ENCODE results near the gene SORCS2. TPM values are rescaled to one million over a fixed set of nuclear protein-coding genes. Genes with fewer than 3 reads are reported as not detected.

SORCS2 gene
- total RNA-seq, 4 donors from 2014 or later, result 0.48 to 1.8 (median 0.68) TPM; not detected in 1

- TF ChIP-seq CTCF (IDR thresholded peaks at IDR 0.05) (no peak), POLR2A (IDR thresholded peaks at IDR 0.05) (no peak), EP300 (IDR thresholded peaks at IDR 0.05; ENCODE audit: low read depth) (no peak), POLR2AphosphoS5 (IDR thresholded peaks at IDR 0.05) (no peak)
- Histone ChIP-seq H3K4me1 (no peaks in the 10 kb centered on the region), H3K9me3 (no peaks in the 10 kb centered on the region), H3K27me3 (no peaks in the 10 kb centered on the region), H3K27ac (no peak overlapping the region), H3K4me3 (no peak overlapping the region), H3K36me3 (no peaks in the 10 kb centered on the region)
- DNase-seq, result no peak
- in situ Hi-C loops (cut with MboI; ENCODE audit: low pct_ligation_motif_present in 1 of 4, low pct_unique_long_range_greater_than_20kb in 1 of 4, low sequenced_read_pairs in 3 of 4) (no loop called here), intact Hi-C loops (cut with DNase I; ENCODE audit: low total_unique reads) (no loop called here)
- 94% methylated on average over 5 of the region's 5 CpGs; no CpG with 5 or more reads in 1 of the 2 donors for WGBS, 2 donors (ENCODE audit: low coverage in 1 of 2)
Observed at GRCh38 chr4:7683126-7683703, 490.9 kb downstream of the SORCS2 start.

GRCh38 chr4:7684294-7684693 is 492.0 kb downstream of the SORCS2 start:
- no peaks in the 10 kb centered on the region for H3K36me3 ChIP-seq
- no peaks in the 10 kb centered on the region for H3K9me3 ChIP-seq
- 64 to 67% methylated on average over 3 of the region's 3 CpGs for WGBS, 2 donors (ENCODE audit: low coverage in 1 of 2)
- H3K27ac ChIP-seq, result no peak overlapping the region
- in situ Hi-C loops (cut with MboI; ENCODE audit: low pct_ligation_motif_present in 1 of 4, low pct_unique_long_range_greater_than_20kb in 1 of 4, low sequenced_read_pairs in 3 of 4) (no loop called here), intact Hi-C loops (cut with DNase I; ENCODE audit: low total_unique reads) (no loop called here)
- TF ChIP-seq POLR2A (IDR thresholded peaks at IDR 0.05), result no peak
- TF ChIP-seq CTCF (IDR thresholded peaks at IDR 0.05), result no peak
- TF ChIP-seq EP300 (IDR thresholded peaks at IDR 0.05; ENCODE audit: low read depth), result no peak
- TF ChIP-seq POLR2AphosphoS5 (IDR thresholded peaks at IDR 0.05), result no peak
- no peaks in the 10 kb centered on the region for H3K27me3 ChIP-seq
- DNase-seq, result no peak
- no peak overlapping the region for H3K4me3 ChIP-seq
- H3K4me1 ChIP-seq, result no peaks in the 10 kb centered on the region

GRCh38 chr4:7686070-7686870 is 493.9 kb downstream of the SORCS2 start:
- TF ChIP-seq POLR2A (IDR thresholded peaks at IDR 0.05) (no peak), CTCF (IDR thresholded peaks at IDR 0.05) (no peak), EP300 (IDR thresholded peaks at IDR 0.05; ENCODE audit: low read depth) (no peak), POLR2AphosphoS5 (IDR thresholded peaks at IDR 0.05) (no peak)
- 86 to 88% methylated on average over 1 to 15 of the region's 19 CpGs for WGBS, 2 donors (ENCODE audit: low coverage in 1 of 2)
- H3K27me3 ChIP-seq, result no peaks in the 10 kb centered on the region
- H3K27ac ChIP-seq, result no peak overlapping the region
- in situ Hi-C loops (cut with MboI; ENCODE audit: low pct_ligation_motif_present in 1 of 4, low pct_unique_long_range_greater_than_20kb in 1 of 4, low sequenced_read_pairs in 3 of 4) (no loop called here), intact Hi-C loops (cut with DNase I; ENCODE audit: low total_unique reads) (no loop called here)
- no peaks in the 10 kb centered on the region for H3K4me1 ChIP-seq
- DNase-seq, result no peak
- H3K9me3 ChIP-seq, result no peaks in the 10 kb centered on the region
- no peak overlapping the region for H3K4me3 ChIP-seq
- H3K36me3 ChIP-seq, result no peaks in the 10 kb centered on the region

- no peaks in the 10 kb centered on the region for H3K4me1 ChIP-seq
- in situ Hi-C loops (cut with MboI; ENCODE audit: low pct_ligation_motif_present in 1 of 4, low pct_unique_long_range_greater_than_20kb in 1 of 4, low sequenced_read_pairs in 3 of 4), result no loop called here
- intact Hi-C loops (cut with DNase I; ENCODE audit: low total_unique reads), result no loop called here
- DNase-seq, result no peak
- 88% methylated on average over 9 of the region's 9 CpGs; no CpG with 5 or more reads in 1 of the 2 donors for WGBS, 2 donors (ENCODE audit: low coverage in 1 of 2)
- H3K27me3 ChIP-seq, result no peaks in the 10 kb centered on the region
- no peak for TF ChIP-seq POLR2A (IDR thresholded peaks at IDR 0.05)
- TF ChIP-seq POLR2AphosphoS5 (IDR thresholded peaks at IDR 0.05), result no peak
- TF ChIP-seq CTCF (IDR thresholded peaks at IDR 0.05), result no peak
- TF ChIP-seq EP300 (IDR thresholded peaks at IDR 0.05; ENCODE audit: low read depth), result no peak
- no peaks in the 10 kb centered on the region for H3K36me3 ChIP-seq
- no peaks in the 10 kb centered on the region for H3K9me3 ChIP-seq
- H3K4me3 ChIP-seq, result no peak overlapping the region
- no peak overlapping the region for H3K27ac ChIP-seq
Observed at GRCh38 chr4:7687006-7687405, 494.7 kb downstream of the SORCS2 start.
